SK-N-SH treated with all-trans-retinoic acid at 6 μM for 48 hours (cell line): ENCODE results near the gene SBF2.

Source experiments
- ATAC-seq: fragments of 200-7000 bp; cut with Tn5 transposase; 3 replicates; pipeline ENCODE4 v1.9.1; 2020; ENCODE audit warnings: mild to moderate bottlenecking, moderate library complexity
- ARNTL ChIP-seq: fragments of 450-650 bp; formaldehyde crosslinking; IDR thresholded peaks from 2 replicates; pipeline ENCODE4 v1.5.0; 2020; ENCODE audit warnings: low read depth, mild to moderate bottlenecking, moderate library complexity, borderline replicate concordance
- BACH2 ChIP-seq: fragments of 250-450 bp; sonication (Bioruptor Pico); IDR thresholded peaks from 2 replicates; pipeline ENCODE4 v1.9.0; 2021; ENCODE audit warnings: mild to moderate bottlenecking, borderline replicate concordance
- CREB5 ChIP-seq: fragments of 250-450 bp; sonication (Bioruptor Pico); IDR thresholded peaks from 2 replicates; pipeline ENCODE4 v1.5.1; 2020; ENCODE audit warnings: low read depth, mild to moderate bottlenecking, moderate library complexity
- CSDC2 ChIP-seq: fragments of 250-450 bp; sonication (Bioruptor Pico); IDR thresholded peaks from 2 replicates; pipeline ENCODE4 v1.5.0; 2020; ENCODE audit warnings: mild to moderate bottlenecking, moderate library complexity
- ESRRG ChIP-seq: fragments of 250-450 bp; sonication (Bioruptor Pico); IDR thresholded peaks from 2 replicates; pipeline ENCODE4 v1.6.1; 2021; ENCODE audit warnings: mild to moderate bottlenecking
- GLIS3 ChIP-seq: fragments of 250-450 bp; sonication (Bioruptor Pico); IDR thresholded peaks from 2 replicates; pipeline ENCODE4 v1.5.0; 2020; ENCODE audit warnings: mild to moderate bottlenecking, moderate library complexity
- OSR1 ChIP-seq: fragments of 250-450 bp; sonication (Bioruptor Pico); IDR thresholded peaks from 2 replicates; pipeline ENCODE4 v1.8.0; 2022; ENCODE audit warnings: moderate library complexity, mild to moderate bottlenecking, inconsistent platforms
- PPARA ChIP-seq: fragments of 250-450 bp; sonication (Bioruptor Pico); IDR thresholded peaks from 2 replicates; pipeline ENCODE4 v1.5.0; 2020; ENCODE audit warnings: mild to moderate bottlenecking, borderline replicate concordance
- RARB ChIP-seq: fragments of 250-450 bp; sonication (Bioruptor Pico); IDR thresholded peaks from 2 replicates; pipeline ENCODE4 v1.8.0; 2021; ENCODE audit warnings: mild to moderate bottlenecking, moderate library complexity
- SNAI2 ChIP-seq: fragments of 250-450 bp; sonication (Bioruptor Pico); IDR thresholded peaks from 2 replicates; pipeline ENCODE4 v1.5.0; 2020; ENCODE audit warnings: mild to moderate bottlenecking, moderate library complexity
- TCF4 ChIP-seq: fragments of 250-450 bp; sonication (Bioruptor Pico); IDR thresholded peaks from 2 replicates; pipeline ENCODE4 v1.8.0; 2021; ENCODE audit warnings: mild to moderate bottlenecking, moderate library complexity, borderline replicate concordance
- TOX ChIP-seq: fragments of 250-450 bp; sonication (Bioruptor Pico); IDR thresholded peaks from 2 replicates; pipeline ENCODE4 v1.8.0; 2021; ENCODE audit warnings: mild to moderate bottlenecking, moderate library complexity, borderline replicate concordance
- ZC3H10 ChIP-seq: fragments of 250-450 bp; sonication (Bioruptor Pico); IDR thresholded peaks from 2 replicates; pipeline ENCODE4 v1.5.1; 2021; ENCODE audit warnings: mild to moderate bottlenecking, moderate library complexity
- ZFP3 ChIP-seq: fragments of 250-450 bp; sonication (Bioruptor Pico); IDR thresholded peaks from 2 replicates; pipeline ENCODE4 v1.5.0; 2020; ENCODE audit warnings: mild to moderate bottlenecking, moderate library complexity
- ZNF565 ChIP-seq: fragments of 450-650 bp; formaldehyde crosslinking; conservative IDR thresholded peaks from 2 replicates; pipeline ENCODE4 v1.5.0; 2020; ENCODE audit warnings: low read depth, mild to moderate bottlenecking, moderate library complexity
- ZNF8 ChIP-seq: fragments of 450-650 bp; formaldehyde crosslinking; IDR thresholded peaks from 2 replicates; pipeline ENCODE4 v1.5.0; 2020; ENCODE audit warnings: mild to moderate bottlenecking, moderate library complexity
- TF ChIP-seq, protein P1 (sequence below): fragments of 250-450 bp; sonication (Bioruptor Pico); IDR thresholded peaks from 2 replicates; pipeline ENCODE4 v1.8.0; 2020; ENCODE audit warnings: mild to moderate bottlenecking, moderate library complexity, borderline replicate concordance
- TF ChIP-seq, protein P2 (sequence below): fragments of 250-450 bp; sonication (Bioruptor Pico); IDR thresholded peaks from 2 replicates; pipeline ENCODE4 v1.5.1; 2021; ENCODE audit warnings: mild to moderate bottlenecking, moderate library complexity
- TF ChIP-seq, protein P3 (sequence below): fragments of 250-450 bp; sonication (Bioruptor Pico); IDR thresholded peaks from 2 replicates; pipeline ENCODE4 v1.8.0; 2021; ENCODE audit warnings: low read depth, mild to moderate bottlenecking, moderate library complexity, borderline replicate concordance
- TF ChIP-seq, protein P4 (sequence below): fragments of 250-450 bp; sonication (Bioruptor Pico); IDR thresholded peaks from 2 replicates; pipeline ENCODE4 v1.5.0; 2020; ENCODE audit warnings: mild to moderate bottlenecking, moderate library complexity

Gene SBF2

GRCh38 chr11:10293423-10294289, at the start of gene SBF2:
Gene SBF2 (minus strand): TSS chr11:10294219. CDS start chr11:10294069, 150 bp downstream.
- peak; percentile 94 for ATAC-seq
- TF ChIP-seq, protein P1, sequence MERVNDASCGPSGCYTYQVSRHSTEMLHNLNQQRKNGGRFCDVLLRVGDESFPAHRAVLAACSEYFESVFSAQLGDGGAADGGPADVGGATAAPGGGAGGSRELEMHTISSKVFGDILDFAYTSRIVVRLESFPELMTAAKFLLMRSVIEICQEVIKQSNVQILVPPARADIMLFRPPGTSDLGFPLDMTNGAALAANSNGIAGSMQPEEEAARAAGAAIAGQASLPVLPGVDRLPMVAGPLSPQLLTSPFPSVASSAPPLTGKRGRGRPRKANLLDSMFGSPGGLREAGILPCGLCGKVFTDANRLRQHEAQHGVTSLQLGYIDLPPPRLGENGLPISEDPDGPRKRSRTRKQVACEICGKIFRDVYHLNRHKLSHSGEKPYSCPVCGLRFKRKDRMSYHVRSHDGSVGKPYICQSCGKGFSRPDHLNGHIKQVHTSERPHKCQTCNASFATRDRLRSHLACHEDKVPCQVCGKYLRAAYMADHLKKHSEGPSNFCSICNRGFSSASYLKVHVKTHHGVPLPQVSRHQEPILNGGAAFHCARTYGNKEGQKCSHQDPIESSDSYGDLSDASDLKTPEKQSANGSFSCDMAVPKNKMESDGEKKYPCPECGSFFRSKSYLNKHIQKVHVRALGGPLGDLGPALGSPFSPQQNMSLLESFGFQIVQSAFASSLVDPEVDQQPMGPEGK (CRISPR knock-in tag): 0 out of 2 replicates have a peak, but pooled peaks have one; percentile 15
- TF ChIP-seq ZFP3 (CRISPR knock-in tag): no peak

GRCh38 chr11:10338287-10338686, 44.3 kb upstream of the SBF2 start:
- TF ChIP-seq ZNF565 (CRISPR knock-in tag): no peak
- no peak for TF ChIP-seq ZNF8 (CRISPR knock-in tag)
- no peak for TF ChIP-seq RARB (CRISPR knock-in tag)
- no peak for TF ChIP-seq ESRRG (CRISPR knock-in tag)
- no peak for TF ChIP-seq GLIS3
- no peak for TF ChIP-seq CSDC2 (CRISPR knock-in tag)
- no peak for TF ChIP-seq CREB5 (CRISPR knock-in tag)
- no peak for TF ChIP-seq ARNTL (CRISPR knock-in tag)
- TF ChIP-seq, protein P2, sequence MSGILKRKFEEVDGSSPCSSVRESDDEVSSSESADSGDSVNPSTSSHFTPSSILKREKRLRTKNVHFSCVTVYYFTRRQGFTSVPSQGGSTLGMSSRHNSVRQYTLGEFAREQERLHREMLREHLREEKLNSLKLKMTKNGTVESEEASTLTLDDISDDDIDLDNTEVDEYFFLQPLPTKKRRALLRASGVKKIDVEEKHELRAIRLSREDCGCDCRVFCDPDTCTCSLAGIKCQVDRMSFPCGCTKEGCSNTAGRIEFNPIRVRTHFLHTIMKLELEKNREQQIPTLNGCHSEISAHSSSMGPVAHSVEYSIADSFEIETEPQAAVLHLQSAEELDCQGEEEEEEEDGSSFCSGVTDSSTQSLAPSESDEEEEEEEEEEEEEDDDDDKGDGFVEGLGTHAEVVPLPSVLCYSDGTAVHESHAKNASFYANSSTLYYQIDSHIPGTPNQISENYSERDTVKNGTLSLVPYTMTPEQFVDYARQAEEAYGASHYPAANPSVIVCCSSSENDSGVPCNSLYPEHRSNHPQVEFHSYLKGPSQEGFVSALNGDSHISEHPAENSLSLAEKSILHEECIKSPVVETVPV (CRISPR knock-in tag): no peak
- TF ChIP-seq, protein P3, sequence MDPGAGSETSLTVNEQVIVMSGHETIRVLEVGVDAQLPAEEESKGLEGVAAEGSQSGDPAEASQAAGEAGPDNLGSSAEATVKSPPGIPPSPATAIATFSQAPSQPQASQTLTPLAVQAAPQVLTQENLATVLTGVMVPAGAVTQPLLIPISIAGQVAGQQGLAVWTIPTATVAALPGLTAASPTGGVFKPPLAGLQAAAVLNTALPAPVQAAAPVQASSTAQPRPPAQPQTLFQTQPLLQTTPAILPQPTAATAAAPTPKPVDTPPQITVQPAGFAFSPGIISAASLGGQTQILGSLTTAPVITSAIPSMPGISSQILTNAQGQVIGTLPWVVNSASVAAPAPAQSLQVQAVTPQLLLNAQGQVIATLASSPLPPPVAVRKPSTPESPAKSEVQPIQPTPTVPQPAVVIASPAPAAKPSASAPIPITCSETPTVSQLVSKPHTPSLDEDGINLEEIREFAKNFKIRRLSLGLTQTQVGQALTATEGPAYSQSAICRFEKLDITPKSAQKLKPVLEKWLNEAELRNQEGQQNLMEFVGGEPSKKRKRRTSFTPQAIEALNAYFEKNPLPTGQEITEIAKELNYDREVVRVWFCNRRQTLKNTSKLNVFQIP: no peak
- no peak for TF ChIP-seq ZC3H10
- ATAC-seq: no peak

GRCh38 chr11:10333490-10333889, 39.5 kb upstream of the SBF2 start:
- no peak for ATAC-seq
- TF ChIP-seq TCF4 (CRISPR knock-in tag) (no peak), CSDC2 (CRISPR knock-in tag) (no peak), ARNTL (CRISPR knock-in tag) (no peak), SNAI2 (no peak), TOX (no peak), RARB (CRISPR knock-in tag) (no peak), ESRRG (CRISPR knock-in tag) (no peak), ZFP3 (CRISPR knock-in tag) (no peak), GLIS3 (no peak), BACH2 (CRISPR knock-in tag) (no peak), OSR1 (CRISPR knock-in tag) (no peak), ZC3H10 (no peak), PPARA (no peak)
- TF ChIP-seq, protein P2 (CRISPR knock-in tag): no peak
- TF ChIP-seq, protein P4, sequence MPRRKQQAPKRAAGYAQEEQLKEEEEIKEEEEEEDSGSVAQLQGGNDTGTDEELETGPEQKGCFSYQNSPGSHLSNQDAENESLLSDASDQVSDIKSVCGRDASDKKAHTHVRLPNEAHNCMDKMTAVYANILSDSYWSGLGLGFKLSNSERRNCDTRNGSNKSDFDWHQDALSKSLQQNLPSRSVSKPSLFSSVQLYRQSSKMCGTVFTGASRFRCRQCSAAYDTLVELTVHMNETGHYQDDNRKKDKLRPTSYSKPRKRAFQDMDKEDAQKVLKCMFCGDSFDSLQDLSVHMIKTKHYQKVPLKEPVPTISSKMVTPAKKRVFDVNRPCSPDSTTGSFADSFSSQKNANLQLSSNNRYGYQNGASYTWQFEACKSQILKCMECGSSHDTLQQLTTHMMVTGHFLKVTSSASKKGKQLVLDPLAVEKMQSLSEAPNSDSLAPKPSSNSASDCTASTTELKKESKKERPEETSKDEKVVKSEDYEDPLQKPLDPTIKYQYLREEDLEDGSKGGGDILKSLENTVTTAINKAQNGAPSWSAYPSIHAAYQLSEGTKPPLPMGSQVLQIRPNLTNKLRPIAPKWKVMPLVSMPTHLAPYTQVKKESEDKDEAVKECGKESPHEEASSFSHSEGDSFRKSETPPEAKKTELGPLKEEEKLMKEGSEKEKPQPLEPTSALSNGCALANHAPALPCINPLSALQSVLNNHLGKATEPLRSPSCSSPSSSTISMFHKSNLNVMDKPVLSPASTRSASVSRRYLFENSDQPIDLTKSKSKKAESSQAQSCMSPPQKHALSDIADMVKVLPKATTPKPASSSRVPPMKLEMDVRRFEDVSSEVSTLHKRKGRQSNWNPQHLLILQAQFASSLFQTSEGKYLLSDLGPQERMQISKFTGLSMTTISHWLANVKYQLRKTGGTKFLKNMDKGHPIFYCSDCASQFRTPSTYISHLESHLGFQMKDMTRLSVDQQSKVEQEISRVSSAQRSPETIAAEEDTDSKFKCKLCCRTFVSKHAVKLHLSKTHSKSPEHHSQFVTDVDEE (CRISPR knock-in tag): no peak
